WERI-Rb-1 (cell line): ENCODE measurements around the gene MISP.

ENCODE experiments used
- DNase-seq: peaks from one replicate; pipeline ENCODE4 v3.0.0-alpha.2; 2020
- H3K27ac ChIP-seq: fragments of 250-450 bp; sonication (Bioruptor Pico); 2 replicates; pipeline ENCODE4 v1.5.1; 2020; ENCODE audit warnings: mild to moderate bottlenecking, moderate library complexity
- H3K27me3 ChIP-seq: fragments of 250-450 bp; sonication (Bioruptor Pico); 2 replicates; pipeline ENCODE4 v1.5.1; 2021; ENCODE audit warnings: mild to moderate bottlenecking, low read depth, moderate library complexity; ENCODE audit not compliant: insufficient read depth, severe bottlenecking
- H3K36me3 ChIP-seq: fragments of 250-450 bp; sonication (Bioruptor Pico); 2 replicates; pipeline ENCODE4 v1.5.1; 2020; ENCODE audit warnings: mild to moderate bottlenecking, moderate library complexity
- H3K4me3 ChIP-seq: 2 replicates; pipeline ENCODE4 v1.5.1; 2011; ENCODE audit warnings: low read depth, mild to moderate bottlenecking, control low read depth, low read length
- H3K9me3 ChIP-seq: fragments of 250-450 bp; sonication (Bioruptor Pico); 2 replicates; pipeline ENCODE4 v1.5.1; 2021; ENCODE audit warnings: mild to moderate bottlenecking, moderate library complexity; ENCODE audit not compliant: severe bottlenecking
- TF ChIP-seq, protein P1 (sequence below): IDR thresholded peaks from 2 replicates; pipeline ENCODE4 v1.5.1; 2011; ENCODE audit warnings: low read depth, mild to moderate bottlenecking, control low read depth, inconsistent platforms, low read length

The MISP gene

DNA sequence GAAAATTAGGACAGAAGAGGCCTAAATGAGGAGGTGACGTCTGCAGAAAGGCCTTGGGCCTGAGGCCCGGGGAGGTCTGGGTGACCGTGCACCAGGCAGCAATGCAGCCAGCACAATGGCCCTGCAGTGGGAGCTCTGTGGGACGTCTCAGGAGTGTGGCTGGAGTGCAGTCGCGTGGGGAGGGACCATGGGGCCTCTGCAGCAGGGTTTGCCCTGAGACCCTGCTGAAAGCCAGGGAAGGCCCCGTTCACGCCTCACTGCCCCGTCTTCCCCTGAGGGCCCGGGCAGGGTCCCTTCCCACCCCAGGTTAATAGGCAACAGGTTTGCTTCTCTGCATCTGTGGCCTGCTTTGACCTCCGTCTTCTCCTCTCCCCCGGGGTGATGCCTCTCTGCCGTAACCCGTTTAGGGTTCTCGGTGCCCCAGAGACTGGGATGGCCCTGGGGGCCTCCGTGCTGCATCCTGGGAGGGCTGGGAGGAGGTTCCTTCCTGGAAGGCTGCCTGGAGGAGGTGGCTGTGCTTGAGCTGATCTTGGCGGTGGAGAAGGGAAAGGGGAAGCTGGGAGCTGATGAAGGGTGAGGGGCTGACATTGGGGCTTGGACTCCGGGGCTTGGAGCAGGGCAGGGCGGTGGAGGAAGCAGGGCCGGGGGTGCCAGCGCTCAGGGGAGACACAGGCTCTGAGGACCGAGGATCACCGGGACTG, 32.5 kb upstream of the MISP start:
- Histone ChIP-seq H3K9me3 (no peaks in the 10 kb centered on the region), H3K27ac (no peak overlapping the region), H3K4me3 (no peak overlapping the region), H3K36me3 (peaks cover 5% of the 10 kb centered on the region; the same call in 1 of the 2 replicates), H3K27me3 (no peaks in the 10 kb centered on the region)
- DNase-seq = no peak
- TF ChIP-seq, protein P1, sequence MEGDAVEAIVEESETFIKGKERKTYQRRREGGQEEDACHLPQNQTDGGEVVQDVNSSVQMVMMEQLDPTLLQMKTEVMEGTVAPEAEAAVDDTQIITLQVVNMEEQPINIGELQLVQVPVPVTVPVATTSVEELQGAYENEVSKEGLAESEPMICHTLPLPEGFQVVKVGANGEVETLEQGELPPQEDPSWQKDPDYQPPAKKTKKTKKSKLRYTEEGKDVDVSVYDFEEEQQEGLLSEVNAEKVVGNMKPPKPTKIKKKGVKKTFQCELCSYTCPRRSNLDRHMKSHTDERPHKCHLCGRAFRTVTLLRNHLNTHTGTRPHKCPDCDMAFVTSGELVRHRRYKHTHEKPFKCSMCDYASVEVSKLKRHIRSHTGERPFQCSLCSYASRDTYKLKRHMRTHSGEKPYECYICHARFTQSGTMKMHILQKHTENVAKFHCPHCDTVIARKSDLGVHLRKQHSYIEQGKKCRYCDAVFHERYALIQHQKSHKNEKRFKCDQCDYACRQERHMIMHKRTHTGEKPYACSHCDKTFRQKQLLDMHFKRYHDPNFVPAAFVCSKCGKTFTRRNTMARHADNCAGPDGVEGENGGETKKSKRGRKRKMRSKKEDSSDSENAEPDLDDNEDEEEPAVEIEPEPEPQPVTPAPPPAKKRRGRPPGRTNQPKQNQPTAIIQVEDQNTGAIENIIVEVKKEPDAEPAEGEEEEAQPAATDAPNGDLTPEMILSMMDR = no peak

DNA sequence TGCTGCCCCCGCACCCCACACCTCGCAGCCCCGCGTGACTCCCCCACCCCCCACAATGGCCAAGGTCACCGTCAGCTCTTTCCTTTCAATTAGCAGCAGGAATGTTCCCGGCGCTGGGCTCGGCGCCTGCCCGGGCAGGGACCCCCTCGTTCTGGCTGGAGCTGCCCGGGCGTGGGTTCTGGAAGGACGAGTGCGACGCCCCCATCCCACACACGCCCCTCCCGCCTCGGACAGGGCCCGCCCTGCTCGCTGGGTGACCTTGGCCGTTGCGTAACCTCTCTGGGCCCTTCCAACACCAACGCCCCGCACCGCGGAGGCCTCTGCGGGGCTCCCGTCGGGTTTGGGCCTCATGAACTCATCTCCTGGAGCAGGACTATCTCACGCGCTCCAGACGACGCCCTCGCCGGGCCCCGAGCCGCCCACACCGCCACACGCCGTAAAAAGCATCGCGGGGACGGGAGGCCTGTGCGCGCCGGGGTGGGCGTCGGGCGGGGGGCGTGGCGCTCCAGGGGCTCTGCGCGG, 31.9 kb upstream of the MISP start:
- Histone ChIP-seq H3K9me3 (no peaks in the 10 kb centered on the region), H3K27me3 (no peaks in the 10 kb centered on the region), H3K36me3 (peaks cover 5% of the 10 kb centered on the region; the same call in 1 of the 2 replicates), H3K27ac (no peak overlapping the region), H3K4me3 (no peak overlapping the region)
- no peak for DNase-seq
- TF ChIP-seq, protein P1 = no peak

DNA sequence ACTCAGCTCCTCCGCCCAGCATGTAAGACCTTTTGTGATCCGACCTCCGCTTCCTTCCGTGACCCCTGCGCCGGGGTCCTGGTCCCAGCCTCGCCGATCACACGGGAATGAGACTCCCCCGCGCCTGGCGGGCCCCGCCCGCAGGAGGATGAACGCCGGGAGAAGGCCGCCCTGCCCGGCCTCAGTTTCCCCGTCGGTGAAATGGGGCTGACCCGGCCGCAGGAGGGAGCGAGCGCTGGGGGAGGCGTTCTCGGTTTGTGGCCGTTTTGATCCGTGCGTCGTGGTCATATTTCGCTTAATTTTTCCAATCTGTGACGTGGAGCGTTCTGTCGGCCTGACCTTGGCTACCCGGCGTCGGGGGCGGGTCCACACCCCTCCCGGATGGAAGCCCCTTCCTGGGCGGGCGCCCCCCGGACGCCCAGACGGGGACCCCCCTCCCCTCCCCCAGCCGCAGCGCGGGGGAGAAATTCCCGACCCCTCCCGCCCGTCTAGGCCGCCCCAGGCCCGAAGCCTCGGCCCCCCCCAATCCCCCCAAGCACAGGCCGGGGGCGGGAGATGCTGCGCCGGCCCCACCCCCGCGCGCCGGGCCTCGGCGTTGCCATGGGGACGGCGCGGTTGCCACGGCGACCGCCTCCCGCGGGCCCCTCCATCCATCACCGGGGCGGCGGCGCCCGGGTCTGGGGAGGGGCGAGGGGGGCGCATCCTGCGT, 31.1 kb upstream of the MISP start:
- DNase-seq = no peak
- no peaks in the 10 kb centered on the region for H3K27me3 ChIP-seq
- H3K9me3 ChIP-seq = no peaks in the 10 kb centered on the region
- H3K36me3 ChIP-seq = peaks cover 5% of the 10 kb centered on the region; the same call in 1 of the 2 replicates
- no peak overlapping the region for H3K4me3 ChIP-seq
- H3K27ac ChIP-seq = no peak overlapping the region
- TF ChIP-seq, protein P1 = no peak

DNA sequence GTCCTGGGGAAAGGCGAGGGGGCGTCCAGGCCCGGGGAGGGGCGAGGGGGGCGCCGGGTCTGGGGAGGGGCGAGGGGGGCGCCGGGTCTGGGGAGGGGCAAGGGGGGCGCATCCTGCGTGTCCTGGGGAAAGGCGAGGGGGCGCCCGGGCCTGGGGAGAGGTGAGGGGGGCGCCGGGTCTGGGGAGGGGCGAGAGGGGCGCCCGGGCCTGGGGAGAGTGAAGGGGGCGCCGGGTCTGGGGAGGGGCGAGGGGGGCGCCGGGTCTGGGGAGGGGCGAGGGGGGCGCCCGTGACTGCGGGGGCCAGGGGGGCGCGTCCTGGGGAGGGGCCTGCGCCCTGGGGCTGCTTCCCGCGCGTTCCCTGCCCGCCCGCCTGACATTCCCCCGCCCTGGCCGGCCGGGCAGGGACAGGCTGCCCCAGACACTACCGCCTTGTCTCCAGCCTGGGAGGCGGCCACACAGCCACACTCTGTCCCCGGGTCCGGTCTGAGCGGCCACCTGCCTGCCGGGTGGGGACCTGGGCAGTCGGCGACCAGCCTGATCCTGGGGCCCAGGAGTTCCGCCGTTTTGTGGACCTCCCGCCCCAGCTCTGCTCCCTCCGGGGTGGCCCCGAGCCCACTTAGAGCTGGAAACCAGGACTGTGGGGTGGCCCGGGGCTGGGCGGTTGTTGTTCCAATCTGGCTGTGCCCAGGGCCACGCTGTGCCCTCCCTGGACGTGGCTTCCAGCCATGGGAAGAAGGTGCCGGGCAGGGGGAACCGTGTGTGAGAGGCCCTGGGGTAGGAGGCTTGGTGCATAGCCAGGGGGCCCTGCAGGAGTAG, 30.4 kb upstream of the MISP start:
- DNase-seq = no peak
- Histone ChIP-seq H3K9me3 (no peaks in the 10 kb centered on the region), H3K27ac (no peak overlapping the region), H3K27me3 (no peaks in the 10 kb centered on the region), H3K4me3 (no peak overlapping the region), H3K36me3 (peaks cover 11% of the 10 kb centered on the region; the same call in 1 of the 2 replicates)
- TF ChIP-seq, protein P1 = no peak

DNA sequence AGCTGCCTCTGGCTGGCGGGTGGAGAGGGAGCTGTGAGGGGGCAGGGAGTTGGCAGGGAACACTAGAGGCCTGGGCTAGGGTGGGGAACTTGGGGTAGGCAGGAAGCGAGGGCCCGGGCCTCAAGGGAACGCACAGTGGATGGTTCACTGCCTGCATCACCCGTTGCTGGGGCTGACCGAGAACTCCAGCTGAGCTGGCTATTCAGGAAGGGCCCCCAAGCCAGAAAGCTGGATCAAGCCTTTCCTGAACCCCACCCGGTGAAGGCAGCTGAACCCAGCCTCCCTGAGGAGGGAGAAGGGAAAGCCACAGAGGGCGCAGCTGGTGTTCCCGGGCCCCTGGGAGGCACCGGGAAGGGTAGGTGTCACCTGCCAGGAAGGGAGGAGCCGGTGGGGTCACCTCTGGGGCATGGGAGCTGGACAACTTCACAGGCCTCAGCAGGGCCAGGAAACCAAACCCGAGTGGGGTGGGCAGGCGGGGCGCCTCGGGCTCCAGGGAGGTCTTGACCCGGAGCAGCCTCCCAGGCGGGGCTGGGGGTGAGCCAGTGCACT, 28.3 kb upstream of the MISP start:
- H3K27me3 ChIP-seq = no peaks in the 10 kb centered on the region
- no peak overlapping the region for H3K4me3 ChIP-seq
- no peak for DNase-seq
- H3K36me3 ChIP-seq = peaks cover 24% of the 10 kb centered on the region
- H3K9me3 ChIP-seq = no peaks in the 10 kb centered on the region
- TF ChIP-seq, protein P1 = no peak
- no peak overlapping the region for H3K27ac ChIP-seq
